Lower lobe of right lung (tissue), 2 donors: ENCODE data around the gene NTM. TPM values are rescaled to one million over a fixed set of nuclear protein-coding genes. Genes with fewer than 3 reads are reported as not detected.

Experiments used
- ATAC-seq, 2 donors: fragments of 200-7000 bp; cut with Tn5 transposase; one replicate each; pipeline ENCODE4 v1.9.1; 2020 to 2022; ENCODE audit warnings: mild to moderate bottlenecking in 2 of 2, moderate library complexity in 2 of 2
- DNase-seq: peaks from one replicate; pipeline ENCODE4 v3.0.0-alpha.2; 2020
- H3K27ac ChIP-seq: fragments of 200-600 bp; one replicate; pipeline ENCODE4 v1.8.0; 2022
- H3K27me3 ChIP-seq: fragments of 200-600 bp; one replicate; pipeline ENCODE4 v1.8.0; 2022; ENCODE audit warnings: low read depth
- H3K36me3 ChIP-seq: fragments of 200-600 bp; one replicate; pipeline ENCODE4 v1.8.0; 2022; ENCODE audit warnings: mild to moderate bottlenecking
- H3K4me1 ChIP-seq: fragments of 200-600 bp; one replicate; pipeline ENCODE4 v1.8.0; 2022
- H3K4me3 ChIP-seq: fragments of 200-600 bp; one replicate; pipeline ENCODE4 v1.8.0; 2022; ENCODE audit warnings: mild to moderate bottlenecking
- H3K9me3 ChIP-seq: fragments of 200-600 bp; one replicate; pipeline ENCODE4 v1.8.0; 2022
- CTCF ChIP-seq: fragments of 200-600 bp; IDR thresholded peaks from one replicate; pipeline ENCODE4 v1.8.0; 2022; ENCODE audit warnings: antibody characterized with exemption, mild to moderate bottlenecking
- intact Hi-C: fragments of 100-400 bp; cut with DNase I; formaldehyde crosslinking; loops from one replicate; pipeline ENCODE4 v1.11.0; 2022
- total RNA-seq: library from RNA; stranded (reverse); fragmentation: NEBNext Ultra II Directional; extraction: Animal tissue kit (Norgen Biotek cat#: 25700); gene quantifications from one replicate; pipeline ENCODE4 v1.2.1, GENCODE V29; 2021
- donor health status: DM: no; HTN: yes; CAD: no; lungs with severe emphysema.

Gene NTM
- total RNA-seq, 1 donor from 2014 or later, result 2.3 TPM

GRCh38 chr11:132114185-132114584 lies 743.8 kb downstream of the NTM start:
- ATAC-seq (peak; percentile 31 to 50), DNase-seq (no peak)
- Histone ChIP-seq H3K36me3 (no peaks in the 10 kb centered on the region), H3K9me3 (no peaks in the 10 kb centered on the region), H3K27me3 (no peaks in the 10 kb centered on the region), H3K4me1 (no peaks in the 10 kb centered on the region), H3K4me3 (no peak overlapping the region), H3K27ac (no peak overlapping the region)
- peak; percentile 45 for TF ChIP-seq CTCF
- intact Hi-C loops, result no loop called here

GRCh38 chr11:132114743-132115142 lies 744.3 kb downstream of the NTM start:
- ATAC-seq (no peak), DNase-seq (no peak)
- Histone ChIP-seq H3K27me3 (no peaks in the 10 kb centered on the region), H3K9me3 (no peaks in the 10 kb centered on the region), H3K4me3 (no peak overlapping the region), H3K36me3 (no peaks in the 10 kb centered on the region), H3K4me1 (no peaks in the 10 kb centered on the region), H3K27ac (no peak overlapping the region)
- no peak for TF ChIP-seq CTCF
- intact Hi-C loops, result no loop called here

- ATAC-seq (no peak), DNase-seq (no peak)
- intact Hi-C loops, result no loop called here
- no peaks in the 10 kb centered on the region for H3K27me3 ChIP-seq
- TF ChIP-seq CTCF, result no peak
- H3K27ac ChIP-seq, result no peak overlapping the region
- no peak overlapping the region for H3K4me3 ChIP-seq
- H3K36me3 ChIP-seq, result no peaks in the 10 kb centered on the region
- H3K9me3 ChIP-seq, result no peaks in the 10 kb centered on the region
- H3K4me1 ChIP-seq, result no peaks in the 10 kb centered on the region
These were observed 745.0 kb downstream of the NTM start for GRCh38 chr11:132115454-132115853.

GRCh38 chr11:132116516-132116915 lies 746.1 kb downstream of the NTM start:
- Histone ChIP-seq H3K4me3 (no peak overlapping the region), H3K27ac (no peak overlapping the region), H3K9me3 (no peaks in the 10 kb centered on the region), H3K4me1 (no peaks in the 10 kb centered on the region), H3K36me3 (no peaks in the 10 kb centered on the region), H3K27me3 (no peaks in the 10 kb centered on the region)
- intact Hi-C loops, result no loop called here
- no peak for DNase-seq
- no peak for TF ChIP-seq CTCF
- no peak for ATAC-seq

GRCh38 chr11:132118661-132119060 lies 748.2 kb downstream of the NTM start:
- Histone ChIP-seq H3K36me3 (no peaks in the 10 kb centered on the region), H3K4me3 (no peak overlapping the region), H3K4me1 (no peaks in the 10 kb centered on the region), H3K27me3 (no peaks in the 10 kb centered on the region), H3K27ac (no peak overlapping the region), H3K9me3 (no peaks in the 10 kb centered on the region)
- ATAC-seq, result no peak
- no peak for DNase-seq
- TF ChIP-seq CTCF, result no peak
- intact Hi-C loops, result no loop called here

GRCh38 chr11:132119573-132119972 lies 749.2 kb downstream of the NTM start:
- no peaks in the 10 kb centered on the region for H3K4me1 ChIP-seq
- ATAC-seq (no peak), DNase-seq (no peak)
- H3K9me3 ChIP-seq, result no peaks in the 10 kb centered on the region
- intact Hi-C loops, result no loop called here
- no peaks in the 10 kb centered on the region for H3K27me3 ChIP-seq
- no peaks in the 10 kb centered on the region for H3K36me3 ChIP-seq
- TF ChIP-seq CTCF, result no peak
- H3K4me3 ChIP-seq, result no peak overlapping the region
- H3K27ac ChIP-seq, result no peak overlapping the region
